ENCODE measurements around the gene RGS19.

The RGS19 gene

GRCh38 chr20:64077094-64077493 is 2.2 kb downstream of the RGS19 start:
- no peak for DNase-seq (ENCODE audit: insufficient read length, low spot score)
- no peak for TF ChIP-seq CTCF (IDR thresholded peaks at IDR 0.05; ENCODE audit: insufficient read depth, missing control alignments)
- FAIRE-seq = no peak

- DNase-seq (ENCODE audit: insufficient read length, low spot score) (no peak), FAIRE-seq (no peak)
- TF ChIP-seq CTCF (IDR thresholded peaks at IDR 0.05; ENCODE audit: insufficient read depth, missing control alignments) = no peak
These were observed 3.0 kb downstream of the RGS19 start for GRCh38 chr20:64076061-64076997.

- TF ChIP-seq CTCF (IDR thresholded peaks at IDR 0.05; ENCODE audit: insufficient read depth, missing control alignments) = no peak
- FAIRE-seq (no peak), DNase-seq (ENCODE audit: insufficient read length, low spot score) (no peak)
These were observed 3.8 kb downstream of the RGS19 start for GRCh38 chr20:64075556-64075955.

DNA sequence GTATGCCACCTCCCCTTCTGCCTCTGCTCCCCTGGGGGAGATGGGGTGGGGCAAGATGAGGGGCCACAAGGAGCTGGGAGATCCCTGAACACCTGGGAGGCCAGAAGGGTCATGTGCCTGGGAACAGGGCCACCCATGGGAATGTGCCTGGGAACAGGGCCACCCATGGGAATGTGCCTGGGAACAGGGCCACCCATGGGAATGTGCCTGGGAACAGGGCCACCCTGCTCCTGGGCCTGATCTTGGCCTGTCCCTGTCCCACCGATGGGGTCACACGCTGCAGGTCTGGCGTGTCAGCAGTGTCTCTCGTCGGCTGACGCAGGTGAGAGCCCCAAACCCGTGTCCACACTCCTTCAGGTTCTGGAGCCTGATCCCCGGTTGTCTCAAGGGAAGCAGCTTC is 4.4 kb downstream of the RGS19 start:
- no peak for DNase-seq (ENCODE audit: insufficient read length, low spot score)
- no peak for FAIRE-seq
- no peak for TF ChIP-seq CTCF (IDR thresholded peaks at IDR 0.05; ENCODE audit: insufficient read depth, missing control alignments)

GRCh38 chr20:64074184-64074789 is 5.0 kb downstream of the RGS19 start:
- DNase-seq (ENCODE audit: insufficient read length, low spot score) (no peak), FAIRE-seq (no peak)
- TF ChIP-seq CTCF (IDR thresholded peaks at IDR 0.05; ENCODE audit: insufficient read depth, missing control alignments) = no peak

GRCh38 chr20:64073476-64074183 is 5.7 kb downstream of the RGS19 start:
- TF ChIP-seq CTCF (IDR thresholded peaks at IDR 0.05; ENCODE audit: insufficient read depth, missing control alignments) = no peak
- DNase-seq (ENCODE audit: insufficient read length, low spot score) (no peak), FAIRE-seq (no peak)

Measured in D721Med (cell line).